Mesothelial cell of epicardium (in vitro differentiated cells): Measurements from ENCODE around the gene ANKS1A. TPM values are rescaled to one million over a fixed set of nuclear protein-coding genes. Genes with fewer than 3 reads are reported as not detected.
"Not testable (repeated sequence)": the region's sequence is repeated elsewhere in the genome, so short reads cannot be mapped to it uniquely, and the experiment has no call there.

Source experiments
- DNase-seq, 2 experiments: peaks; one replicate each; pipeline ENCODE4 v3.0.0; 2021; ENCODE audit warnings: low spot score in 2 of 2; ENCODE audit not compliant: unreplicated experiment in 2 of 2
- H3K27ac Mint-ChIP-seq: 2 replicates; pipeline ENCODE4 v1.8.0; 2021; ENCODE audit warnings: mixed read lengths
- H3K27me3 Mint-ChIP-seq: 2 replicates; pipeline ENCODE4 v1.8.0; 2021; ENCODE audit warnings: low read depth, mixed read lengths
- H3K36me3 Mint-ChIP-seq: 2 replicates; pipeline ENCODE4 v1.8.0; 2021; ENCODE audit warnings: mixed read lengths
- H3K4me1 Mint-ChIP-seq: 2 replicates; pipeline ENCODE4 v1.8.0; 2021; ENCODE audit warnings: mixed read lengths
- H3K4me3 Mint-ChIP-seq: 2 replicates; pipeline ENCODE4 v1.8.0; 2021; ENCODE audit warnings: mild to moderate bottlenecking, moderate library complexity, mixed read lengths
- H3K9me3 Mint-ChIP-seq: 2 replicates; pipeline ENCODE4 v1.8.0; 2021; ENCODE audit warnings: mixed read lengths
- CTCF ChIP-seq: fragments of 200-600 bp; sonication (generic); IDR thresholded peaks from one replicate; pipeline ENCODE4 v1.5.0; 2021; ENCODE audit warnings: antibody characterized with exemption; ENCODE audit not compliant: unreplicated experiment
- total RNA-seq: library from RNA; stranded (reverse); gene quantifications from 3 replicates; pipeline ENCODE4 v1.2.1, GENCODE V29; 2021

Gene ANKS1A
- total RNA-seq, 1 donor from 2014 or later, result 30.6 TPM

- Mint-ChIP-seq H3K27ac (peak overlapping the region; percentile 78), H3K4me1 (peaks cover 40% of the 10 kb centered on the region), H3K4me3 (peak overlapping the region; percentile 24), H3K36me3 (peaks cover 17% of the 10 kb centered on the region)
- not testable (repeated sequence) for DNase-seq, H3K9me3 Mint-ChIP-seq, H3K27me3 Mint-ChIP-seq
These were observed 110.9 kb downstream of the ANKS1A start for GRCh38 chr6:34999962-35000361.

GRCh38 chr6:35001349-35001748 is 112.3 kb downstream of the ANKS1A start:
- not testable (repeated sequence) for H3K4me3 Mint-ChIP-seq, DNase-seq, H3K27me3 Mint-ChIP-seq, H3K9me3 Mint-ChIP-seq, H3K36me3 Mint-ChIP-seq
- Mint-ChIP-seq H3K4me1 (peaks cover 41% of the 10 kb centered on the region), H3K27ac (peak overlapping the region; percentile 62)

GRCh38 chr6:35003886-35004530 is 115.0 kb downstream of the ANKS1A start:
- DNase-seq, H3K9me3 Mint-ChIP-seq, H3K27me3 Mint-ChIP-seq, H3K36me3 Mint-ChIP-seq, H3K4me3 Mint-ChIP-seq: not testable (repeated sequence)
- Mint-ChIP-seq H3K27ac (peak overlapping the region; percentile 84), H3K4me1 (peaks cover 40% of the 10 kb centered on the region)

GRCh38 chr6:35007016-35007415 is 118.0 kb downstream of the ANKS1A start:
- Mint-ChIP-seq H3K4me1 (peaks cover 31% of the 10 kb centered on the region), H3K27ac (no peak overlapping the region)

GRCh38 chr6:35008858-35009257 is 119.8 kb downstream of the ANKS1A start:
- Mint-ChIP-seq H3K27me3 (no peaks in the 10 kb centered on the region), H3K36me3 (peaks cover 3% of the 10 kb centered on the region), H3K9me3 (no peaks in the 10 kb centered on the region), H3K27ac (no peak overlapping the region), H3K4me1 (peaks cover 28% of the 10 kb centered on the region), H3K4me3 (no peak overlapping the region)
- no peak for DNase-seq
- TF ChIP-seq CTCF, result no peak

More at GRCh38 chr6:35007016-35007415, 118.0 kb downstream of the ANKS1A start:
- Mint-ChIP-seq H3K27me3 (no peaks in the 10 kb centered on the region), H3K4me3 (no peak overlapping the region), H3K9me3 (no peaks in the 10 kb centered on the region), H3K36me3 (peaks cover 5% of the 10 kb centered on the region)
- no peak for DNase-seq
- no peak for TF ChIP-seq CTCF

GRCh38 chr6:35011096-35012041 is 122.3 kb downstream of the ANKS1A start:
- TF ChIP-seq CTCF, result no peak
- Mint-ChIP-seq H3K4me1 (peaks cover 25% of the 10 kb centered on the region), H3K4me3 (no peak overlapping the region)

GRCh38 chr6:35013701-35014100 is 124.6 kb downstream of the ANKS1A start:
- Mint-ChIP-seq H3K4me1 (peaks cover 41% of the 10 kb centered on the region), H3K36me3 (peaks cover 3% of the 10 kb centered on the region), H3K4me3 (no peak overlapping the region), H3K27me3 (no peaks in the 10 kb centered on the region), H3K9me3 (no peaks in the 10 kb centered on the region), H3K27ac (no peak overlapping the region)
- no peak for DNase-seq
- TF ChIP-seq CTCF, result no peak

More at GRCh38 chr6:35011096-35012041, 122.3 kb downstream of the ANKS1A start:
- Mint-ChIP-seq H3K36me3 (peaks cover 3% of the 10 kb centered on the region), H3K27me3 (no peaks in the 10 kb centered on the region), H3K27ac (peak overlapping the region; percentile 50), H3K9me3 (no peaks in the 10 kb centered on the region)
- DNase-seq, result no peak
